KMS-11 (cell line): ENCODE data around the gene SATB2.

Experiments
- H2AFZ ChIP-seq: fragments of 200-600 bp; sonication (generic); 2 replicates; pipeline ENCODE4 v1.6.1; 2016; ENCODE audit warnings: antibody characterized with exemption, mixed run types, low read depth
- H3K27ac ChIP-seq: fragments of 200-600 bp; sonication (generic); 2 replicates; pipeline ENCODE4 v1.6.1; 2016; ENCODE audit warnings: mild to moderate bottlenecking, mixed run types
- H3K27me3 ChIP-seq: fragments of 200-600 bp; sonication (generic); 2 replicates; pipeline ENCODE4 v1.6.1; 2017; ENCODE audit warnings: mild to moderate bottlenecking, low read depth, mixed run types, moderate library complexity; ENCODE audit not compliant: insufficient read depth
- H3K36me3 ChIP-seq: fragments of 200-600 bp; sonication (generic); 2 replicates; pipeline ENCODE4 v1.6.1; 2017; ENCODE audit warnings: mild to moderate bottlenecking, mixed run types; ENCODE audit not compliant: insufficient read depth
- H3K4me1 ChIP-seq: fragments of 200-600 bp; sonication (generic); 2 replicates; pipeline ENCODE4 v1.6.1; 2016; ENCODE audit warnings: mild to moderate bottlenecking, low read depth, mixed run types; ENCODE audit not compliant: poor library complexity, severe bottlenecking
- H3K4me2 ChIP-seq: fragments of 200-600 bp; sonication (generic); 2 replicates; pipeline ENCODE4 v1.7.0; 2016; ENCODE audit warnings: mild to moderate bottlenecking, mixed run types
- H3K4me3 ChIP-seq: fragments of 200-600 bp; sonication (generic); IDR thresholded peaks from 2 replicates; pipeline ENCODE4 v1.6.1; 2017; ENCODE audit warnings: low read depth, low read length, mixed read lengths; ENCODE audit not compliant: insufficient read depth
- H3K79me2 ChIP-seq: fragments of 200-600 bp; sonication (generic); 2 replicates; pipeline ENCODE4 v1.6.1; 2016; ENCODE audit warnings: low read depth, mixed run types; ENCODE audit not compliant: insufficient read depth
- H3K9ac ChIP-seq: fragments of 200-600 bp; sonication (generic); 2 replicates; pipeline ENCODE4 v1.6.1; 2016; ENCODE audit warnings: mild to moderate bottlenecking, mixed run types
- H4K20me1 ChIP-seq: fragments of 200-600 bp; sonication (generic); 2 replicates; pipeline ENCODE4 v1.6.1; 2016; ENCODE audit warnings: mild to moderate bottlenecking, mixed run types; ENCODE audit not compliant: insufficient read depth
- TF ChIP-seq, protein P1 (sequence below): fragments of 200-600 bp; sonication (generic); conservative IDR thresholded peaks from 2 replicates; pipeline ENCODE4 v1.6.1; 2017; ENCODE audit warnings: low read depth, mild to moderate bottlenecking, antibody characterized with exemption, low read length, moderate library complexity, mixed read lengths

Gene SATB2

DNA sequence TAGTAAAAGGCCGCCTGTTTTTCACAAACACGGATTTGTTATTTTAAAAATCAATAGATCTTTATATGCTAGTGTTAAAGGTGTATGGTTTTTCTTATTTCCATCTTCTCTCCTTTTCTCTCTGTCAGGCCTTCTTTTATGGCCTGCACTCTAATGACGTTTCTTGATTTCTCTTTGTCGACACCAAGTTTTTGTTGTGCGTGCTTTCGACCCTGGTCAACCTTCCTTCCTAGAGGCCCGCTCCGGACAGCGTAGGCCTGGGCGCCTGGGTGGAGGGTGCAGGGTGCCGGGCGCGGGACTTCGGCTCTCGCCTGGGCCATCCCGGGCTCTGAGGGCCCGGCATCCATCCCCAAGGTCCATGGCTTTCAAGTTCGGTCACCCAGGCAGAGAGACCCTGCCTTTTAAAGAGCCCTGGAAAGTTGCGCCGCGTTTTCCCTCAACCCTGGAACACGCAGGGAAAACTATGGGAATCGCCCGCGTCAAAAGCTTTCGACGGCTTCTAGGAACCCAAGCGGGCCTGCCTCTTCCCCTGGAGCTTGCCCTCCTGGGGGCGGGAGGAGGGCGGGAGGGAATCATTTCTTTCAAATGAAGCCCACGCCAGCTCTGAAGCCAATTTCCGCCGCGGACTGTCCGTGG is 4.1 kb upstream of the SATB2 start:
- no peaks in the 10 kb centered on the region for H3K79me2 ChIP-seq
- no peak overlapping the region for H3K4me2 ChIP-seq
- no peaks in the 10 kb centered on the region for H4K20me1 ChIP-seq
- TF ChIP-seq, protein P1, sequence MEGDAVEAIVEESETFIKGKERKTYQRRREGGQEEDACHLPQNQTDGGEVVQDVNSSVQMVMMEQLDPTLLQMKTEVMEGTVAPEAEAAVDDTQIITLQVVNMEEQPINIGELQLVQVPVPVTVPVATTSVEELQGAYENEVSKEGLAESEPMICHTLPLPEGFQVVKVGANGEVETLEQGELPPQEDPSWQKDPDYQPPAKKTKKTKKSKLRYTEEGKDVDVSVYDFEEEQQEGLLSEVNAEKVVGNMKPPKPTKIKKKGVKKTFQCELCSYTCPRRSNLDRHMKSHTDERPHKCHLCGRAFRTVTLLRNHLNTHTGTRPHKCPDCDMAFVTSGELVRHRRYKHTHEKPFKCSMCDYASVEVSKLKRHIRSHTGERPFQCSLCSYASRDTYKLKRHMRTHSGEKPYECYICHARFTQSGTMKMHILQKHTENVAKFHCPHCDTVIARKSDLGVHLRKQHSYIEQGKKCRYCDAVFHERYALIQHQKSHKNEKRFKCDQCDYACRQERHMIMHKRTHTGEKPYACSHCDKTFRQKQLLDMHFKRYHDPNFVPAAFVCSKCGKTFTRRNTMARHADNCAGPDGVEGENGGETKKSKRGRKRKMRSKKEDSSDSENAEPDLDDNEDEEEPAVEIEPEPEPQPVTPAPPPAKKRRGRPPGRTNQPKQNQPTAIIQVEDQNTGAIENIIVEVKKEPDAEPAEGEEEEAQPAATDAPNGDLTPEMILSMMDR: no peak
- no peaks in the 10 kb centered on the region for H3K36me3 ChIP-seq
- H3K9ac ChIP-seq: no peak overlapping the region
- H2AFZ ChIP-seq: no peak overlapping the region
- H3K27ac ChIP-seq: no peak overlapping the region
- H3K4me1 ChIP-seq: peaks cover 14% of the 10 kb centered on the region
- H3K4me3 ChIP-seq: no peak overlapping the region
- H3K27me3 ChIP-seq: peaks cover 13% of the 10 kb centered on the region; the same call in 1 of the 2 replicates

DNA sequence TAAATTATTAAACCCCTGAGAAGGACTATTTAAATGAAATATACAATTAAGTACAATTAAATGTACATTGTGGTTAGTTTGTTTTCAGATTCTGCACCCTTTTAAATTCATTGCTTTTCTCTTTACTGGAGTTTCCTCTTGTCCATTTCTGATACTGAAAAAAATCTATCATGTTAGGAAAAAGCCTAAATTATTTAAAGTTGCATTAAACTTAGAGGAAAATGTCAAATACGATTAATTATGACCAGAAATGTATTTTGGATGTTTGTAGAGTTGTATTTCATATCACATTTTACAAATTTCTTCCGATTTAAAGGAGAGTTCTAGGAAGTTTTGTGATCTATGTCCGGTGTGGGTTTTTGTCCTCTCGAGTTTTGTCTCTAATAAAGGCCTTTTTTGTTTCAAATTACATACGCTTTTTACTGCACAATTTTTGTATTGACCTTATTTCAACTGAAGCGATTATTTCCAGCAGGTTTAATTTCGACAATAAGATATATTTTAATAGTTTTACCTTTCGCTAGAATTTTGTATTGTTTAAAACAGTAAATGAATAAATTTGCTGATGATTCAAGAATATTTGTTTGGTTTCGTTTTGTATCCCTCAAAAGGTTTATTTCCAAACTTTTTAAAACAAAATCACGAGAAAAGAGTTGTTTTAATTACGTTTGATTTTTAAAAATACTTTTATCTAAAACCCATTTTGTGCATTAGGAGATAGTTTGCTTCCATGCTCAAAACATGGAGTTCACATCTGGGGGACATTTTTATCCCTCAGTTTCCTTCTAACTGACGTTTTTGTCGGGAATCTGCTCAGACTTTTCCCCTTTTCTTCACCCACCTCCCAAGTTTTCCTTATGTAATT is 3.3 kb upstream of the SATB2 start:
- no peaks in the 10 kb centered on the region for H3K36me3 ChIP-seq
- peaks cover 14% of the 10 kb centered on the region for H3K4me1 ChIP-seq
- no peak overlapping the region for H2AFZ ChIP-seq
- TF ChIP-seq, protein P1: no peak
- H3K27ac ChIP-seq: no peak overlapping the region
- no peak overlapping the region for H3K4me3 ChIP-seq
- peaks cover 17% of the 10 kb centered on the region; the same call in 1 of the 2 replicates for H3K27me3 ChIP-seq
- H4K20me1 ChIP-seq: no peaks in the 10 kb centered on the region
- H3K79me2 ChIP-seq: no peaks in the 10 kb centered on the region
- H3K9ac ChIP-seq: no peak overlapping the region
- H3K4me2 ChIP-seq: peak overlapping the region; percentile 92

DNA sequence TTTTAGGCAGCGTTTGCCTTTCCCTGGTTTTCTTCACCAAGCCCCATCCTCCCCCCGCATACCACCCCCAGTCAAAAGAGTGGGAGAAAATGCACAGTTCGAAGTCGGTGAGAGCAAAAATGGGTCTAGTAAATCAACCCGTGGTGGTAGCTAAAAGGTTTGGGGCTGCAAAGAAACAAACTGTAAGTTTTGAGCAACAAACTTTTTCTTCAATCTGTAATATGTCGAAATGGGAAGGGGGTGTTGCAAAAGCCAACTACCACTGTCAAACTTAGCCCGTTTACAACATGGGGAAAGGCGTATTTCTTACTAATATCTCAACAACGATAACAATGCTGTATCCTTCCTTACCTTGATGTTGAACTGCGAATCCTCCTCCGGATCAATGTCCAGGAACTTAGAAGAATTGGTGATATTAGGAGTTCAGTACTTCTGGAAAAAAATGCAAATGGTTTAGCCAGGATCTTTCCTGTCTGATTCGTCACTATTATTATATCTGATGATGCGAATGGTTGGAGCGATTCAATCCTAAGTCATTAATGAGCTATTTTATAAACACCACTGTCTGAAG is 2.4 kb upstream of the SATB2 start:
- Histone ChIP-seq H3K4me3 (peak overlapping the region; percentile 76), H4K20me1 (no peaks in the 10 kb centered on the region), H3K36me3 (no peaks in the 10 kb centered on the region), H3K4me1 (peaks cover 17% of the 10 kb centered on the region), H2AFZ (peak overlapping the region; percentile 97), H3K27ac (no peak overlapping the region), H3K4me2 (peak overlapping the region; percentile 92), H3K9ac (peak overlapping the region; percentile 71; the same call in 1 of the 2 replicates), H3K79me2 (no peaks in the 10 kb centered on the region), H3K27me3 (peaks cover 22% of the 10 kb centered on the region)
- TF ChIP-seq, protein P1: no peak

DNA sequence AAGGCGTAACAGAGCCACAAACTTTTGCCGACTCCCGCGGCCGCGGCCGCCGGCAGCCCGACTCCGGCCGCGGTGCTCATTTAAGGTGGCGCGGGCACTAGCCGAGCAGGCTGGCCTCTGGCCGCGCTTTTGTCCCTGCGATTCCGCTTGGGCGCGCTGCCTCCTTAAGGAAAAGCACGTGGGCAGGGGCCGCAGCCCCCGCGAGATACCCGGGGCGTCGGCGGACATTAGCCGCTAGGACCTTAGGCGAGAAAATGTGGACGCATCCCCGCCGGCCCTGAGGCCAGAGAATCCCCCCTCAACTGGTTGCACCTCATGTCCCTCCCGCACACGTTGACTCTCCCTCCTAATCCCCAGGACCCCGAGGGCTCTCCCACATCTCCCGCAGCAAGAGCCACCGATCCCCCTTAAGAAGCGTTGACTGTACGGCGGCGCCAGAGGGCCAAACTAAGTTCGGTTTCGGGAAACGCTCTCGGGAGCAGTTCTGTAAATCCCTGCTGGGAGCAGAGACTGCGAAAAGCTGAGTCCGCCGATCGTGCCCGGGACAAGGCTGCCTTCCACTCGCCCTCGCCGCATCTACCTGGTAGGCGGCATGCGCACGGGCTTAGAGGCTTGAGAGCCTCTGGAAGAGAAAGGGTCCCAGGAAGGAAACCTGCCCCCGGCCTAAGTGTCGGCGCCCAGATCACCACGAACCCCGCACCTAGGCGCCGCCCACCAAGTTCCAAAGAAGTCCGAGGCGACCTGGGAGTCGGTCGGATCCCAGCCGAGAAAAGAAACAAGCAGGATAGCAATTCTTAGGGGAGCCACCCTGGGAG is 1.8 kb upstream of the SATB2 start:
- peak overlapping the region; percentile 76 for H3K4me3 ChIP-seq
- no peaks in the 10 kb centered on the region for H4K20me1 ChIP-seq
- H3K4me1 ChIP-seq: peaks cover 18% of the 10 kb centered on the region
- H3K79me2 ChIP-seq: no peaks in the 10 kb centered on the region
- peak overlapping the region; percentile 71 for H3K9ac ChIP-seq
- TF ChIP-seq, protein P1: no peak
- H3K36me3 ChIP-seq: no peaks in the 10 kb centered on the region
- H2AFZ ChIP-seq: peak overlapping the region; percentile 97
- H3K27me3 ChIP-seq: peaks cover 22% of the 10 kb centered on the region
- H3K27ac ChIP-seq: peak overlapping the region; percentile 59
- H3K4me2 ChIP-seq: peak overlapping the region; percentile 92
